H54 (cell line): ENCODE data around the gene RANBP3L.
"Not testable (repeated sequence)": the region's sequence is repeated elsewhere in the genome, so short reads cannot be mapped to it uniquely, and the experiment has no call there.

Experiments used
- DNase-seq: peaks from one replicate; pipeline ENCODE4 v3.0.0; 2011; ENCODE audit warnings: low spot score, mixed read lengths; ENCODE audit not compliant: insufficient read length
- FAIRE-seq: peaks from 3 replicates; lab custom pipeline; 2011; peaks lifted over from hg19 to GRCh38; lab: Jason Lieb, UNC
- POLR2A ChIP-seq: IDR thresholded peaks from 2 replicates; pipeline ENCODE4 v1.6.1; 2011; ENCODE audit warnings: low read depth, mild to moderate bottlenecking, low read length

The RANBP3L gene

DNA sequence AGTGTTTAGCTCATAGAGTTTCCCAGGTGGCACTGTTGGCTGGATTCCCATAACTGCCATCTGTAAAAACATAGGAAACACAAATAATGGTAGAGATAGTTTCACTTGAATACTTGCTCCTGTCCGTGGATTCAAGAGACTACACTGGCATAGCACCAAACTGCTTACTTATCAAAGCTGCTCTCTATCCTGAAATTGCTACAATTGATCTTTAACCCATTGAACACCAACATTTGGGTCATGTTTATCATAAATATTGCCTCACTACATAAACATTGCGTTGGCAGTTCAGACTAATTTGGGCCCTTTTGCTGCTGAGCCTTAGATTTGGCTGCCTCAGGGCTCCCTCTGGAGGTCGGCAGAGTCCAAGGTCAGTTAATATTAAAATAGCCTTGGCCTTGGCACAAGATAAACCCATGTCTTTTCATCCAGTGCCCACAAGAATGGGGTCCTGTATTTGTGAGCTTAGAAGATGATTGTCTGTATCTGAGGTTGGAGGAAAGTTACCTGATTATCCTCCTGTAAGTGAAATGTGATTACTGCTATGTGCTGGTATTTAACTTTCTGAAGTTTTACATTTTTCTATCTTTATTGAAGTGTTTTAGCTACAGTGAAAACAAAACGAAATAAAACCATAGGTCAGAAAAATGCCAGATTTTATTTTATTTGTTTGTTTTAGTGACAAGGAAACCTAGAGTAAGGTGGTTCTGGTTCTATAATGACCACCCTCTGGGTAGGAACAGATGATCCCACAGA lies 4.0 kb upstream of the RANBP3L start:
- TF ChIP-seq POLR2A, result no peak
- FAIRE-seq (peak; percentile 95), DNase-seq (peak; percentile 5)

DNA sequence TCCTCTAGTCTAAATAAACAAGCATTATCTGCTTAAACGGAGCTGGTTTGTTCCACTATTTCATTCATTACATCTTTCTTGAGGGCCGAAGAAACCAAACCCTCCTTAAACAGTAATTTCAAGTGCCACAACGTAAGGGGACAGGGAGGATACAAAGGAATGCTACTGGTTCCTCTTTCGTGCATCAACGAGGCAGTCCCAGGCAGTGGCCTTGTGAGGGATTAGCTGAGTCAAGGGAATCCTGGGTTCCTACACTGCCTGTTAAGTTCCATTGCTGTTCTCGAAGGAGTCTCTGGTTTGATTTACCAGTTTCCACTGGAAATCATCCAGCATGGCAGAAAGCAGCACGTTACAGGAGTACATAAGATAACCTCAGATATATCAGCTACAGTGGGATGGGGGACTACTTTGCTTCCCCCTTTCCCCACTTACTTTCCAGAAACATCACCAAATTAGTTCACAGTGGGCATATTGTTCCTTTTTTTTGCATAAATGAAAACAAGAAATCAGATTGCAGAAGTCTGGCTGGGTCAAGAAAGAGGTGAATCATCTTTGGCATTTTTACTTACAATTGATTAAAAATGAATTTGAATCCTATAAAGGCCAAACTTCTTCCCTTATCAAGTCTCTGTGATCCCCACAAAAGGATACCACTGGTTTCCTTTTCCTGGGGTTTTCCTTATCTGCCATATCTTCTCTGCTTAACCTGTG lies 2.5 kb upstream of the RANBP3L start:
- FAIRE-seq (no peak), DNase-seq (no peak)
- no peak for TF ChIP-seq POLR2A

DNA sequence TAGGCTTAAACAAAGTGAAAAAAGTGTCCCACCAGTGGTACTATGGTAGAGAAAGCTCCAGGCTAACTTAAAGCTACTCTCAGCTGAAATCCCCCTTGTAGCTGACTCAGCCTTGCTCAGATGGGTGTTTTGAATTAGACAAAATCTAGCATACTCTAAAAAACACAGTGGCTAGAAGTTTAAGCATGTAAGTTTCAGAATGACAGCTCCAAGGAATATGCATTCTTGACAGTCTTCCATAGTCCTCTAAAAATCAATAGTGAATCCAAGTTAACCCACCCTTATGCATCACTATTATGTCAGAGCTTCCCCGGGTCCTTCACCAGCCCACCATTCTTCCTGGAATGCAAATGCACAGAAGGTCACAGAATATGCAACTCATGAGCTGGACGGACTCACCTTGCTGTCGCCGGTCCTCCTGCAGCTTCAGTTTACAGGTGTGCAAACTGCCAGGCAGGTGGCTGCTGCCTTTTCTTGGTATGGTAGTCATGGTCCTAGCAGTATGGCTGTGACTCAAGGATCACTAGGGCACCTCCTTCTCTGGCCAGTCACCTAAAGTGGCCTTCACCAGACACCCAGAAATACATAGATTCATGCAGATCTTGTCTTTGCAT lies 668 bp downstream of the RANBP3L start:
- no peak for FAIRE-seq
- no peak for DNase-seq
- TF ChIP-seq POLR2A, result no peak

DNA sequence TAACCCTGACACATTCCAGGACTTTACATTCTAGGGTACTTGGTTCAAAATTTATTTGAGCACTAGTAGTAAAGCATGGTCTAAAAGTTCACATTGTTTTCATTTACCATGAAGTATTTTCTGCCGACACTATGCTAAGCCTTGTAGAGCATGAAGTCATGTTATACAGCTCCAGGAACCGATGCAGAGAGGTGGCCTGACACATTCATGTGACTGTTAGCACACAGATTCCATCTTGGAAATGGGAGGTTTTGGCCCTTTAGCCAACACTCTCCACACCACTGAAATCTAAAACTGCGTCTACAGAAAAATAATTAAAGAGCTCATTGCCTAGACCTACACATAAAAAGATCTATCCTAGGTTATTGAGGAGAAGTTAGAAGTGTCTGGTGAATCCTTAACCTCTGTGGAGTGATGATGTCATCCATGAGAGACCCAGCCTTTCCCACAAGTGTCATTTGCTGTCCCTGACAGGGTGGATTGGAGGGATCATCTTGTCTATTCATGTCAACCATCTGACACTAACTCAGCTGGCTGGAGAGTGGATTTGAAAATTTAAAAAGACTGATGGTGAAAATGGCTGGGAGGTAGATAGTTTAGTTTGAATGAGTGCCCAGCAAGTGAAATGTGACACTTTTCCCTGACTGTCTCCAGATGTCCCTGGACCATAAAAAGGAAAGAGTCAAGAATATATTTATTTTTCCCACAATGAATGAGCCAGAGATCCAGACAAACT lies 1.3 kb downstream of the RANBP3L start:
- DNase-seq (no peak), FAIRE-seq (no peak)
- no peak for TF ChIP-seq POLR2A

DNA sequence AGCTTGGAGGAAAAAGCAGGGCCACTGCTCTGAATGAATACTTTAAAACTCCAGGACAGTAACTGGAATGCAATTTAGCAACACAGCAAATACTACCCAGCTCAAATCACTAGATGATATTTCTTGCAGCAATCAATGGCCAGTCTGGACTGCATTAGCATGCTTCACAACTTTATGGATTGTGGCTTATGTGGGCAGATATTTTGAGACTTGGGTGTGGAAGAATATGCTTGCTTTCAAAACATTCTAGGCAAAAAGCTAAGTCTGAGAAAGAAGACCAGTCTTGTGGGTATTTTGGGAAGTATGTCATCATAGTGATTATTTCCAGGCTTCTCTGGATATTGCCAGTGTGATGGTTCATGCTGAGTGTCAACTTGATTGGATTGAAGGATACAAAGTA lies 3.1 kb downstream of the RANBP3L start:
- no peak for TF ChIP-seq POLR2A
- DNase-seq, result no peak
- no peak for FAIRE-seq

DNA sequence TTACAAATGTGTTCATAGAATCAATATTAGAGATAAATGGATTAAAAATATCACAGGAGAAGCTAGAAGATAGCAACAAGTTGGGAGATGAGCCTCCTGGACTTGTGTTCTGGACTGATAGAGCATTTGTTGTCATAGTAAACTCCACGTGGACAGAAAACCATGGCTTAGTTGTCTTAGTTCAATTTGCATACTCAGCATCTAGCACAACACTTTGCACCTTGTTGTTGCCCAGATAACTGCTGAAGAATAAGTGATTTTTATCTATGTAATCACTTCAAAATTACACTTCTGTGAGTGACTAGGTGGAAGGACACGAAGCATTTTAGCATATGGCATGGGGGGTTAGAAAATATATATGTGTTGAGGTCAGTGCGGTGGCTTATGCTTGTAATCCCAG lies 4.0 kb downstream of the RANBP3L start:
- FAIRE-seq, result no peak
- TF ChIP-seq POLR2A, result no peak
- DNase-seq, result no peak

DNA sequence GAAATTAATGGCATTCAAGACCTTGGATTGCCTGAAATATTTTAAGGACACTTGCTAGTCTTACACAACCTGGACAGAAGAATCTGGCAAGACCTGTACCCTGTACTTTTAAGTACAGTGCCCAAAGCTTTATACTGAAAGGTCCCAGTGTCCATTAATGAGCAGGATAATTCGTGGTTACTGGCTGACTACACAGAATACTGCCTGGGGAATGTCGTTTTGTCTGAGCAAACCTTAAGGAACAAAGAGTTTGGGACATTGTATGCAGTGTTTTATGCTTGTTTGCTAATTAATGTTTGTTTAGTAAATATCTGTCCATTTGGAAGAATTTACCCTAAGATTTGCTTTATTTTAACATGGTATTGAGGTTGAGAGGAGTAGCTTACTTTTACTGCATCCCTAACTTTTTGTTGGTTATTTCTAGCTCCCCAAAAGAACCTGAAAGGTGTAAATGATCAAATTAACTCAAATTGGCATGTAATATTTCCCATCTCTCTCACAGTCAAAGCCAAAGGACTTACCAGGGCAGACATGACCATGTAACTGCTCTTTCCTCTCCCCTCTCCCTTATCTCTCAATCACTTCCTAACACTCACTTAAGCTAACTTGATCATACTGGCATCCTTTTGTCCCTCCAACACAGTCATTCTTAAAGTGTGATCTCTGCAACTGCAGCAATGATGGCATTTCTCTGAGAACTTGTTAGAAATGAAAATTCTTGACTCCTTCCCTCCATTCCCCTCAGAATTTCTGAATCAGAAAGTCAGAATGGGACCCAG lies 15.7 kb downstream of the RANBP3L start:
- DNase-seq (no peak), FAIRE-seq (peak; percentile 33)
- no peak for TF ChIP-seq POLR2A

DNA sequence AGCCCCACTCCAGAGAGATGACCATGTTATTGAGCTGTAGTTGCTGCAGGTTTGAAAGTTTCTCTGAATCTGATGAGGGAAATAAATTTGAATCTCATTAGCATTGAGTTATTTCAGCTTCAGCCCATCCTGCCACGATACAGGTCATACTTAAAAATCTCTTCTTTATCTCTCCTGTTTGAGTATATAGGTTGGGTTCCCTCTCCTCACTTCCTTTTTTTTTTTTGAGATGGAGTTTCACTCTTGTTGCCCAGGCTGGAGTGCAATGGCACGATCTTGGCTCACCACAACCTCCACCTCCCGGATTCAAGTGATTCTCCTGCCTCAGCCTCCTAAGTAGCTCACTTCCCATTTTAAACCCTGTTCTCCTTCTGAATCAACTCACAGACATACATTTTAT lies 17.9 kb downstream of the RANBP3L start:
- not testable (repeated sequence) for DNase-seq, FAIRE-seq

DNA sequence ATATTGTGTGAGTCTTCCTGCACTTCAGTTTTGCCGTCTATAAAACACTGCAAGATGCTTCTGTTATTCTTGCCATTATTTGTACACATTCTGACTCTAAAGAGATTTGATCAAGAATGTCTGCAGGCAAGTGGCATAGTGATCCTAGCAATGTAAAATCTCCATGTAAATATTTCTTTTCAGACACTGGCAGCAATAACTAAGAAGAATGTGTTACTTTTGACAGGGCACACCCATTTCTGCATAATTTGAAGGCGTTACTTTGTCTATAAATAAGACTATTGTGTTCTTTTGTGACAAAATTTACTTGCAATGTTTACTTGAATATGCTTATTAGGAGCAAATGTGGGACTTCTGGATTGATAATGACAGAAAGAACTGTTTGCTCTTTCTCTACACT lies 20.1 kb downstream of the RANBP3L start:
- no peak for DNase-seq
- TF ChIP-seq POLR2A, result no peak
- no peak for FAIRE-seq

DNA sequence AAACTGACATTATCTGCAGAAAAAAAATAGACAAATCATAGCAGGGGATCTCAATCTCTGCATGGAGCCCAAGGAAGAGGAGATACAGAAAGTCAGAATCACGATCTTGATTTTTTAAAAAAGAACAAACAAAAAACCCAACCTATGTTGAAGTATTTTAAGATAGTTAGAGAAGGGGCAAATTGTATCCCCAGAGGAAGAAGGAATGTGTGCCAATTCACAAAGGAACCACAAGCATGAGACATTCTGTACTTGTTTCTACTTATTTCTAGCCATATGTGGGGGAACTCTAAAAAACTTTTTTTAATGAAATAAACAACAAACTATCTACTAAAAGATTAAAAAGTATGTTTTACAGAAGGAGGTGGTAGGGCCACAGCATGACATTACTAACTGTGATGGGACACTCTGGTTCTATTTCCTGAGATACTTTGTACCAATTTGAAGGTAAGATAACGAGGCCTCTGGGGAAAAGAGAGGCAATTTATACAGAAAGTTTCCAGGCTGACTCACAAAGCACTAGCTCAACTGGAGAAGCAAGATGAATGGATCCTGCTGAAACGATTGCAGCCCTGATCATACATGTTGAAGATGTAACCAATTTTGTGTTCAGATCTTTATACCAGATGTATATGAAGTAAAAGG lies 22.5 kb downstream of the RANBP3L start:
- TF ChIP-seq POLR2A, result no peak
- DNase-seq, result no peak
- peak; percentile 36 for FAIRE-seq

DNA sequence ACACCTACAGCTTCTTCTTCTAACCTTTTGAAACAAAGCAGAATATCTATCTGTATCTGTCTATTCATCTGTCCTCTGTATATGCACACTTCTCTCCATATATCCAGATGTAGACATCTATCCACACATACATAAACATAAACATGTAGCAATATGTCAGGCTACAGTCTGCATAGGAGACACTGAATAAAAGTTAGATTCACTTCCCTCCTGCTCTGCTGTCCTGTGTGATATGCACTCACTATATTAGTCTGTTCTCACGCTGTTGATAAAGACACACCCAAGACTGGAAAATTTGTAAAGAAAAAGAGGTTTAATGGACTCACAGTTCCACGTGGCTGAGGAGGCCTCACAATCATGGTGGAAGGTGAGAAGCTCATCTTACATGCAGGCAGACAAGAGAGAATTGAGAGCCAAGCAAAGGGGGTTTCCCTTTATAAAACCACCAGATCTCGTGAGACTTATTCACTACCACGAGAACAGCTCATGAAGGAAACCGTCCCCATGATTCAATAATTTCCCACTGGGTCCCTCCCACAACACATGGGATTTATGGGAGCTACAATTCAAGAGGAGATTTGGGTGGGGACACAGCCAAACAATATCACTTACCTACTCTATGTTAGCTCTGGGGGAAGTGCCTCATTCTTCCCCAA lies 24.1 kb downstream of the RANBP3L start:
- TF ChIP-seq POLR2A, result no peak
- DNase-seq (no peak), FAIRE-seq (no peak)

DNA sequence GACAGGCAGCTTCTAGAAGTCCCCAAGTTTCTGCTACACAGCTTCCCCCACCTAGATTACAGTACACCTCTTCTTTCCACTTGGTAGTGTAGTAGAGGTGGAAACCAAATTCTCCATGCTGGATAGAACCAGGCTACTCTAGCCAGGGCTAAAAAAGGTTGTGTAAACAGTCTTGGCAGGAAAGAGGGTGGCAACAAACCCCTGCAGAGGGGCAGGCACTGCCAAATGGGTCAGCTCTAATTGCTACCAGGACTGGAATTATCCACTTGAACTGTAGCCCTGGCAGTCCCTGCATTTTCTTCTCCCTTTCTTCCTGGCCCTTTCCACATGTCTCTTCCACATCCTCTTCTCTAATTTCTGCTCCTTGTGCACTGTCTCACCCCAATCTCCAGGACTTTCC lies 24.8 kb downstream of the RANBP3L start:
- no peak for FAIRE-seq
- DNase-seq, result no peak
- TF ChIP-seq POLR2A, result no peak
